Panc1 (cell line): ENCODE data around the gene METTL15. TPM values are rescaled to one million over a fixed set of nuclear protein-coding genes. Genes with fewer than 3 reads are reported as not detected.

ENCODE experiments used
- ATAC-seq: fragments of 200-7000 bp; cut with Tn5 transposase; 2 replicates; pipeline ENCODE4 v1.9.1; 2020; ENCODE audit warnings: mild to moderate bottlenecking, moderate library complexity
- BruUV-seq: library from RNA; stranded (reverse); fragments of 400-500 nt; replicated peaks from 2 replicates; lab custom pipeline; 2021; lab: Mats Ljungman, UMichigan
- CTCF ChIA-PET: fragments of 300-600 bp; sonication (Branson Sonifier 250); formaldehyde crosslinking; loops from one replicate; lab custom pipeline; 2022; ENCODE audit warnings: antibody characterized with exemption; lab: Charles Lee
- POLR2A ChIA-PET: fragments of 300-600 bp; sonication (Branson Sonifier 250); formaldehyde crosslinking; loops from one replicate; lab custom pipeline; 2022; ENCODE audit warnings: antibody characterized with exemption; lab: Charles Lee
- DNase-seq: peaks from one replicate; pipeline ENCODE4 v3.0.0-alpha.2; 2010; ENCODE audit warnings: low read depth, low spot score
- H3K27ac ChIP-seq: 2 replicates; pipeline ENCODE4 v1.5.1; 2011; ENCODE audit warnings: mild to moderate bottlenecking, low read length, inconsistent platforms
- H3K27me3 ChIP-seq: fragments of 200-500 bp; sonication (Bioruptor generic); 2 replicates; pipeline ENCODE4 v1.6.0; 2014; ENCODE audit warnings: low read length, inconsistent platforms; ENCODE audit not compliant: control insufficient read depth, insufficient read depth
- H3K36me3 ChIP-seq: fragments of 200-500 bp; sonication (Bioruptor generic); 2 replicates; pipeline ENCODE4 v1.5.1; 2014; ENCODE audit warnings: inconsistent platforms, mild to moderate bottlenecking, low read length, moderate library complexity; ENCODE audit not compliant: control insufficient read depth, insufficient read depth
- H3K4me1 ChIP-seq: 2 replicates; pipeline ENCODE4 v1.5.1; 2011; ENCODE audit warnings: inconsistent platforms, mild to moderate bottlenecking, low read length, moderate library complexity; ENCODE audit not compliant: control insufficient read depth, insufficient read depth
- H3K4me3 ChIP-seq, 2 experiments: 2 replicates each; pipeline ENCODE4 v1.5.1; 2011 to 2012; ENCODE audit warnings: low read depth in 2 of 2, low read length in 2 of 2, mild to moderate bottlenecking in 2 of 2, inconsistent platforms in 1 of 2, moderate library complexity in 1 of 2
- H3K9me3 ChIP-seq: fragments of 200-500 bp; sonication (Bioruptor generic); 2 replicates; pipeline ENCODE4 v1.5.1; 2014; ENCODE audit warnings: low read depth, mild to moderate bottlenecking, inconsistent platforms, low read length, moderate library complexity; ENCODE audit not compliant: control insufficient read depth, insufficient read depth
- CTCF ChIP-seq: fragments of 450-650 bp; IDR thresholded peaks from 2 replicates; pipeline ENCODE4 v1.5.1; 2017; ENCODE audit warnings: mild to moderate bottlenecking
- POLR2AphosphoS5 ChIP-seq: IDR thresholded peaks from 2 replicates; pipeline ENCODE4 v1.6.1; 2012; ENCODE audit warnings: mild to moderate bottlenecking, low read depth, low read length, moderate library complexity
- REST ChIP-seq, 2 experiments: IDR thresholded peaks; 2 replicates each; pipeline ENCODE4 v1.6.1; 2011 to 2012; ENCODE audit warnings: low read depth in 2 of 2, control low read depth in 1 of 2, low read length in 1 of 2, mild to moderate bottlenecking in 1 of 2, moderate library complexity in 1 of 2; ENCODE audit not compliant: insufficient read depth in 1 of 2
- SIN3A ChIP-seq: IDR thresholded peaks from 2 replicates; pipeline ENCODE4 v1.6.1; 2012; ENCODE audit warnings: low read depth, mild to moderate bottlenecking, low read length, moderate library complexity, borderline replicate concordance; ENCODE audit not compliant: insufficient read depth
- TCF7L2 ChIP-seq: IDR thresholded peaks from 2 replicates; pipeline ENCODE4 v1.6.1; 2011; ENCODE audit warnings: mild to moderate bottlenecking, low read depth, low read length, inconsistent platforms
- in situ Hi-C: cut with HindIII; loops from 2 replicates; pipeline ENCODE4 v1.10.0; 2016; ENCODE audit warnings: low sequenced_read_pairs, low pct_unique_long_range_greater_than_20kb
- intact Hi-C: fragments of 100-400 bp; cut with micrococcal nuclease; formaldehyde crosslinking; loops from one replicate; pipeline ENCODE4 v1.10.0; 2022; ENCODE audit not compliant: unreplicated experiment
- total RNA-seq: library from RNA; stranded (reverse); gene quantifications from one replicate; pipeline ENCODE4 v1.2.1, GENCODE V29; 2021; ENCODE audit not compliant: unreplicated experiment

The METTL15 gene
- total RNA-seq, 1 experiment from 2014 or later, result 11.4 TPM

GRCh38 chr11:28168718-28169117, 60.5 kb downstream of the METTL15 start:
- no peak overlapping the region for H3K4me3 ChIP-seq
- intact Hi-C loops (no loop called here), in situ Hi-C loops (no loop called here)
- ChIA-PET CTCF (no interaction called here), POLR2A (no interaction called here)
- TF ChIP-seq CTCF (no peak), REST (IDR thresholded peaks at IDR 0.05; ENCODE audit: insufficient read depth in 1 of 2, low read depth in 2 of 2, low read length in 1 of 2) (no peak), POLR2AphosphoS5 (no peak), SIN3A (no peak), TCF7L2 (no peak)
- DNase-seq (no peak), ATAC-seq (no peak)
- no peak overlapping the region for H3K27ac ChIP-seq
- BruUV-seq, result no TSS peak
- no peaks in the 10 kb centered on the region for H3K36me3 ChIP-seq
- H3K4me1 ChIP-seq, result no peaks in the 10 kb centered on the region
- H3K9me3 ChIP-seq, result peaks cover 3% of the 10 kb centered on the region; the same call in 1 of the 2 replicates
- H3K27me3 ChIP-seq, result no peaks in the 10 kb centered on the region

- in situ Hi-C loops (no loop called here), intact Hi-C loops (no loop called here)
- no peak for ATAC-seq
- POLR2A ChIA-PET, result no interaction called here
- Histone ChIP-seq H3K4me1 (no peaks in the 10 kb centered on the region), H3K9me3 (peaks cover 6% of the 10 kb centered on the region; the same call in 1 of the 2 replicates), H3K36me3 (no peaks in the 10 kb centered on the region), H3K27me3 (no peaks in the 10 kb centered on the region), H3K4me3 (no peak overlapping the region), H3K27ac (no peak overlapping the region)
- CTCF ChIA-PET, result no interaction called here
- TF ChIP-seq SIN3A, result no peak
- TF ChIP-seq CTCF, result no peak
- TF ChIP-seq TCF7L2, result no peak
- TF ChIP-seq REST (IDR thresholded peaks at IDR 0.05; ENCODE audit: insufficient read depth in 1 of 2, low read depth in 2 of 2, low read length in 1 of 2), result no peak
- TF ChIP-seq POLR2AphosphoS5, result no peak
- DNase-seq, result no peak
- no TSS peak for BruUV-seq
These were observed 61.6 kb downstream of the METTL15 start for GRCh38 chr11:28169816-28170215.
